NT2/D1 (cell line): Measurements from ENCODE around the gene CHGA.

Source experiments
- DNase-seq: peaks from one replicate; pipeline ENCODE4 v3.0.0-alpha.2; 2011; ENCODE audit warnings: low read depth, low spot score
- H3K27me3 ChIP-seq: 2 replicates; pipeline ENCODE4 v1.6.0; 2011; ENCODE audit warnings: mild to moderate bottlenecking; ENCODE audit not compliant: insufficient read length, insufficient read depth
- H3K36me3 ChIP-seq: 2 replicates; pipeline ENCODE4 v1.6.1; 2011; ENCODE audit warnings: mild to moderate bottlenecking, low read length, mixed read lengths; ENCODE audit not compliant: insufficient read depth, insufficient read length
- H3K4me1 ChIP-seq: 2 replicates; pipeline ENCODE4 v1.5.1; 2011; ENCODE audit not compliant: insufficient read depth, insufficient read length
- H3K4me3 ChIP-seq: 2 replicates; pipeline ENCODE4 v1.5.1; 2011; ENCODE audit warnings: low read depth; ENCODE audit not compliant: insufficient read length
- H3K9ac ChIP-seq: 2 replicates; pipeline ENCODE4 v1.6.0; 2011; ENCODE audit warnings: low read depth; ENCODE audit not compliant: insufficient read length
- H3K9me3 ChIP-seq: 2 replicates; pipeline ENCODE4 v1.5.1; 2011; ENCODE audit warnings: mild to moderate bottlenecking, low read length; ENCODE audit not compliant: insufficient read depth
- SUZ12 ChIP-seq: IDR thresholded peaks from 2 replicates; pipeline ENCODE4 v1.6.1; 2011; ENCODE audit not compliant: insufficient read length, insufficient read depth; ENCODE audit errors: extremely low read depth
- YY1 ChIP-seq: IDR thresholded peaks from 2 replicates; pipeline ENCODE4 v1.6.1; 2011; ENCODE audit not compliant: insufficient read length, insufficient read depth
- ZNF274 ChIP-seq: IDR thresholded peaks from 2 replicates; pipeline ENCODE4 v1.6.1; 2011; ENCODE audit warnings: mild to moderate bottlenecking, low read depth, low read length

CHGA gene

DNA sequence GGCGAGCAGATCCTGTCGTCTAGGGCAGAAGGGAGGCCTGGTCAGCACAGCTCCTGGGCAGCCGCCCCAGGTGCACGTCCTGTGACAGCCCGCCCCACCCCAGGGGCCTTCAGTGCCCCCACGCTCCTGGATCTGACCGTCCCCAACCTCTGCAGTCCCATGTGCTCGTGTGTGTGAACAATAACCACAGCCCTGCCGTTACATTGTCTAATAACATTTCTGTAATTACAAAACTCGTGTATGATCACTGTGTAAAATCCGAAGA lies 39.8 kb downstream of the CHGA start:
- H3K9me3 ChIP-seq: peaks cover 9% of the 10 kb centered on the region; the same call in 1 of the 2 replicates
- no peak overlapping the region for H3K4me3 ChIP-seq
- TF ChIP-seq SUZ12: no peak
- no peaks in the 10 kb centered on the region for H3K27me3 ChIP-seq
- peaks cover 6% of the 10 kb centered on the region for H3K36me3 ChIP-seq
- DNase-seq: no peak
- peaks cover 2% of the 10 kb centered on the region for H3K4me1 ChIP-seq
- no peak overlapping the region for H3K9ac ChIP-seq

DNA sequence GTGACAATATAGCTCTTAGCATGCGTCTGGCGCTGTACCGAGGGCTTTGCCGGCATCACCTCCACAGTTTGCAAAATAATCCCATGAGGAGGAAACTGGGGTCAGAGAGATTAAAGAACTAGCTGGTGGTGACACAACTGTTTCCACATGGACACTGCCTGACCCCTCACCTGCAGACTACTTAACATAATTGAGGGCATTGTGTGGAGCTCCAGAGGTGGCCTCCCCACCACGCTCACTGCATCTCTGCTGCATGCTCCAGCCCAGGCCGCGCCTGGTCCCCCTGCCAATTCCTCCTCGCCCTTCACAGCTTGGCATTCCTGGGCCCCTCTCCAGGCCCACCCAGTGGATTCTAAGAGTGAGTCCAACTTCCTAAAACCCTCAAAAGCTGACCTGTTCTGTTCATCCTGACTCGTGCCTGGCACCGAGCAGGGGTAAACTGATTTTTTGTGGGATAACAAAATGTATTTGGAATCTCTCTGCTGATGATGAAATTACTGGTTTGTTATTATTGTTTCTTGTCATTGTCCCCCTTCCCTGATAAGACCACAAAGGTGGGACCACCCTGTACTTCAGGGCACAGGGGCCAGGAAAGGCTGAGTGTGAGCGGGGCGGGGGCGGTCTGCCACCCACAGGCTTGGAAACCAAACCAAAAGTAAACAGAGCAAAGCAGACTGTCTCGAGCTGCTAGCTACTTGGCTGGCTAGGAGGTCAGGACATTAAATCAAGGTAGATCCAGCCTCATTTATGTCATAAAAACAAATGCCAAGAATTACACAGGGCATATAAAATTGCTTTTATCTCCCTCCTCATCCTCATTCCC lies 40.6 kb downstream of the CHGA start:
- Histone ChIP-seq H3K27me3 (no peaks in the 10 kb centered on the region), H3K9me3 (peaks cover 9% of the 10 kb centered on the region; the same call in 1 of the 2 replicates), H3K9ac (no peak overlapping the region), H3K4me1 (peaks cover 5% of the 10 kb centered on the region), H3K36me3 (peaks cover 2% of the 10 kb centered on the region), H3K4me3 (no peak overlapping the region)
- TF ChIP-seq ZNF274: no peak
- TF ChIP-seq YY1: no peak
- TF ChIP-seq SUZ12: no peak
- no peak for DNase-seq

GRCh38 chr14:92964124-92965109 lies 41.5 kb downstream of the CHGA start:
- Histone ChIP-seq H3K36me3 (peaks cover 2% of the 10 kb centered on the region), H3K9ac (no peak overlapping the region), H3K9me3 (peaks cover 9% of the 10 kb centered on the region; the same call in 1 of the 2 replicates), H3K27me3 (no peaks in the 10 kb centered on the region), H3K4me3 (no peak overlapping the region), H3K4me1 (peaks cover 6% of the 10 kb centered on the region)
- TF ChIP-seq SUZ12 (no peak), ZNF274 (no peak), YY1 (no peak)
- DNase-seq: no peak

DNA sequence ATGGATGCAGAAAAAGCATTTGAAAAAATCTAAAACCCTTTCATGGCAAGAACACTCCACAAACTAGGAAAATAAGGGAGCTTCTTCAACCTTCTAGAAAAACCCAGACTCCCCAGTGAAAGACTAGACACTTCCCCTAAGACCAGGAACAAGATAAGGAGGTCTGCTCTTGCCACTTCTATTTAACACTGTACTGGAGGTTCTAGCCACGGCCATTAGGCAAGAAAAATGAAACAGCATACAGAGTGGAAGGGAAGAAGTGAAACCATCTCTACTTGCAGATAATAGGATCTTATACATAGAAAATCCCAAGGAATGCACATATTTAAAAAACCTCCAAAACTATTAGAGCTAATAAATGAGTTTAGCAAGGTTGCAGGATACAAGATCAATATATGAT lies 42.3 kb downstream of the CHGA start:
- TF ChIP-seq SUZ12 (no peak), YY1 (no peak), ZNF274 (no peak)
- Histone ChIP-seq H3K36me3 (peaks cover 2% of the 10 kb centered on the region), H3K4me3 (no peak overlapping the region), H3K27me3 (no peaks in the 10 kb centered on the region), H3K9me3 (peaks cover 9% of the 10 kb centered on the region; the same call in 1 of the 2 replicates), H3K4me1 (peaks cover 9% of the 10 kb centered on the region), H3K9ac (no peak overlapping the region)
- no peak for DNase-seq

- TF ChIP-seq ZNF274 (no peak), YY1 (no peak), SUZ12 (no peak)
- Histone ChIP-seq H3K4me3 (no peak overlapping the region), H3K9me3 (peaks cover 9% of the 10 kb centered on the region; the same call in 1 of the 2 replicates), H3K9ac (no peak overlapping the region), H3K27me3 (no peaks in the 10 kb centered on the region), H3K4me1 (peaks cover 8% of the 10 kb centered on the region), H3K36me3 (no peaks in the 10 kb centered on the region)
- DNase-seq: no peak
Observed at GRCh38 chr14:92967346-92967926, 44.5 kb downstream of the CHGA start.

DNA sequence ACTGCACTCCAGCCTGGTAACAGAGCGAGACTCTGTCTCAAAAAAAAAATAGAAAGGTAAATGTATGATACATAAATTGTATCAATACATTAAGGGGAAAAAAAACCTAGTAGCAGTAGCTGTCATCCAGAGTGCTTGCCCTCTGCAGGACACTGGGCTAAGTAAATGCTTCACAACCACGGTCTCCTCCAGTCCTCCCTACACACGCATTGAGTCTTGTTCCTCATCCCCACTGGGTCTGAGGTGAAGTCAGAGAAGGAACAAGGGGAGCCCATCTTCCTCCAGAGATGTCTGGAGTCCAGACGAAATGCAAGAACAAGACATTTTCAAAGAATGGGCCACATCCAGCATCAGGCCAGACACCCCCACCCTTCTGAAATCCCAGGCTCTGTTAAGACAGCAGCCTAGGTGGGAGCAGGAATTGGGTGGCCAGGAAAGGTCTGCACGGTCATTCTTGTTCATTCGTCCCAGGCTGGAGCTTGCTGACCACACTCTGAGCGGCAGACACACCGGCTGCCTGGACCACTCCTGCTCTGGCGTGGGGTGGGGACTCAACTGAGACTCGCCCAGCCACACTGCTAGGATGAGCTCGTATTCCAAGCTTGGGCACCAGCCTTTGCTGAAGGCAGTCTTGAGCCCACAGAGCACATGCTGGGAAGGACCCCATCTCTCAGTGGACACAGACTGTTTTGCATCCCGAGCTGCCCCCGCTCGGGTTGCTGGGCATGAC lies 45.5 kb downstream of the CHGA start:
- Histone ChIP-seq H3K4me1 (peaks cover 10% of the 10 kb centered on the region), H3K9me3 (peaks cover 9% of the 10 kb centered on the region; the same call in 1 of the 2 replicates), H3K36me3 (no peaks in the 10 kb centered on the region), H3K9ac (no peak overlapping the region), H3K27me3 (no peaks in the 10 kb centered on the region), H3K4me3 (no peak overlapping the region)
- DNase-seq: no peak
- no peak for TF ChIP-seq ZNF274
- TF ChIP-seq SUZ12: no peak
- no peak for TF ChIP-seq YY1

- no peak overlapping the region for H3K9ac ChIP-seq
- H3K4me1 ChIP-seq: peaks cover 12% of the 10 kb centered on the region
- no peaks in the 10 kb centered on the region for H3K27me3 ChIP-seq
- TF ChIP-seq YY1 (no peak), SUZ12 (no peak), ZNF274 (no peak)
- peaks cover 8% of the 10 kb centered on the region; the same call in 1 of the 2 replicates for H3K9me3 ChIP-seq
- DNase-seq: no peak
- no peaks in the 10 kb centered on the region for H3K36me3 ChIP-seq
- H3K4me3 ChIP-seq: no peak overlapping the region
Observed at GRCh38 chr14:92969430-92969829, 46.5 kb downstream of the CHGA start.
